Nephron progenitor cell (in vitro differentiated cells): ENCODE measurements around the gene AAMDC.
A peak's percentile ranks its signal among the peaks of the same experiment; 100 is the strongest.

Source experiments
- DNase-seq: peaks from one replicate; pipeline ENCODE4 v3.0.0; 2021
- H3K27ac Mint-ChIP-seq: 2 replicates; pipeline ENCODE4 v1.8.0; 2021; ENCODE audit warnings: mild to moderate bottlenecking, moderate library complexity, mixed read lengths
- H3K27me3 Mint-ChIP-seq: 2 replicates; pipeline ENCODE4 v1.8.0; 2021; ENCODE audit warnings: mild to moderate bottlenecking, low read depth, mixed read lengths; ENCODE audit not compliant: poor library complexity
- H3K36me3 Mint-ChIP-seq: 2 replicates; pipeline ENCODE4 v1.8.0; 2021; ENCODE audit warnings: low read depth, mixed read lengths
- H3K4me1 Mint-ChIP-seq: 2 replicates; pipeline ENCODE4 v1.8.0; 2021; ENCODE audit warnings: mixed read lengths
- H3K4me3 Mint-ChIP-seq: 2 replicates; pipeline ENCODE4 v1.8.0; 2021; ENCODE audit warnings: mild to moderate bottlenecking, moderate library complexity, mixed read lengths
- H3K9me3 Mint-ChIP-seq: 2 replicates; pipeline ENCODE4 v1.8.0; 2021; ENCODE audit warnings: mild to moderate bottlenecking, moderate library complexity, mixed read lengths
- CTCF ChIP-seq: fragments of 200-600 bp; sonication (generic); IDR thresholded peaks from 2 replicates; pipeline ENCODE4 v1.5.0; 2021; ENCODE audit warnings: antibody characterized with exemption

Gene AAMDC

GRCh38 chr11:77783025-77783424 is 37.9 kb upstream of the AAMDC start:
- Mint-ChIP-seq H3K27me3 (no peaks in the 10 kb centered on the region), H3K27ac (no peak overlapping the region), H3K4me1 (no peaks in the 10 kb centered on the region), H3K4me3 (no peak overlapping the region), H3K36me3 (peaks cover 41% of the 10 kb centered on the region), H3K9me3 (no peaks in the 10 kb centered on the region)
- TF ChIP-seq CTCF, result no peak
- DNase-seq, result no peak

- Mint-ChIP-seq H3K27me3 (no peaks in the 10 kb centered on the region), H3K4me1 (no peaks in the 10 kb centered on the region), H3K27ac (peak overlapping the region; percentile 74), H3K36me3 (peaks cover 54% of the 10 kb centered on the region), H3K9me3 (peaks cover 8% of the 10 kb centered on the region), H3K4me3 (no peak overlapping the region)
- TF ChIP-seq CTCF, result no peak
- no peak for DNase-seq
These were observed 36.4 kb upstream of the AAMDC start for GRCh38 chr11:77784572-77784971.

GRCh38 chr11:77789061-77789730 is 31.7 kb upstream of the AAMDC start:
- Mint-ChIP-seq H3K4me3 (no peak overlapping the region), H3K27me3 (no peaks in the 10 kb centered on the region), H3K27ac (peak overlapping the region; percentile 57), H3K9me3 (peaks cover 52% of the 10 kb centered on the region), H3K4me1 (no peaks in the 10 kb centered on the region), H3K36me3 (peaks cover 69% of the 10 kb centered on the region)
- no peak for TF ChIP-seq CTCF
- DNase-seq, result no peak

GRCh38 chr11:77789731-77790476 is 31.0 kb upstream of the AAMDC start:
- no peak for TF ChIP-seq CTCF
- H3K27me3 Mint-ChIP-seq, result no peaks in the 10 kb centered on the region
- no peaks in the 10 kb centered on the region for H3K4me1 Mint-ChIP-seq
- peaks cover 76% of the 10 kb centered on the region for H3K36me3 Mint-ChIP-seq
- H3K9me3 Mint-ChIP-seq, result peaks cover 59% of the 10 kb centered on the region
- no peak overlapping the region for H3K27ac Mint-ChIP-seq
- H3K4me3 Mint-ChIP-seq, result no peak overlapping the region
- no peak for DNase-seq

- Mint-ChIP-seq H3K36me3 (peaks cover 86% of the 10 kb centered on the region), H3K27me3 (no peaks in the 10 kb centered on the region), H3K4me3 (no peak overlapping the region), H3K9me3 (peaks cover 73% of the 10 kb centered on the region), H3K27ac (no peak overlapping the region), H3K4me1 (no peaks in the 10 kb centered on the region)
- TF ChIP-seq CTCF, result no peak
- DNase-seq, result no peak
These were observed 29.6 kb upstream of the AAMDC start for GRCh38 chr11:77791301-77791700.

GRCh38 chr11:77793972-77794371 is 27.0 kb upstream of the AAMDC start:
- H3K4me1 Mint-ChIP-seq, result no peaks in the 10 kb centered on the region
- H3K36me3 Mint-ChIP-seq, result peaks cover 98% of the 10 kb centered on the region
- no peaks in the 10 kb centered on the region for H3K27me3 Mint-ChIP-seq
- TF ChIP-seq CTCF, result no peak
- H3K9me3 Mint-ChIP-seq, result peaks cover 96% of the 10 kb centered on the region
- H3K4me3 Mint-ChIP-seq, result no peak overlapping the region
- DNase-seq, result no peak
- no peak overlapping the region for H3K27ac Mint-ChIP-seq
